Measurements from ENCODE around the gene ANKRD44. TPM values are rescaled to one million over a fixed set of nuclear protein-coding genes. Genes with fewer than 3 reads are reported as not detected.

Gene ANKRD44
- total and polyA plus RNA-seq, 4 experiments from 2014 or later: 51.5 to 248 (median 158) TPM

DNA sequence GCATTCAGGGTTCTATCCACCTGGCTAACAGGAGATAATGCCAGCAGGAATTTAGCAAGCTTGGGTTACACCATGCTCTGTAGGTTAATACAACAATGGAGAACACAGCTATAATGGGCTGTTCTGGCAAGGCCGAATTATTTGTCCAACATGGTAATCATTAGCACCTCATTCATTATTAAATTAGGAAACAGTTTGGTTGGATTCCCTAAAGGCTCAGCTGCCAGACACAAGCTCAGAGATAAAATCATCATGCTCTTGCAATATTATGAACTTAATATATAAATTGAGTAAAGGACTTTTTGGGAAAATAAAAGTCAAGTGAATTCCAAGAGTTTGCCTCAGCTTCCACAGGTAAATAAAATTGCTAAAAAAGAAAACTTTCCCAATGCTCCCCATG is 166.4 kb downstream of the ANKRD44 start:
- ChIA-PET POLR2A (ENCODE audit: partially characterized antibody) (interaction anchor here (0.8 to 2.4 kb wide), 4 partner anchors 8 to 55 kb away, joined by 4 to 20 read pairs (median 6); no protein-coding TSS in a partner anchor), CTCF (ENCODE audit: partially characterized antibody) (interaction anchor here (0.9 to 2.5 kb wide), 5 partner anchors 8 to 54 kb away, joined by 3 to 14 read pairs (median 4); no protein-coding TSS in a partner anchor)
- H3K27ac ChIP-seq (ENCODE audit: low read depth, low read length): peak overlapping the region; percentile 21
- no peak overlapping the region for H3K4me3 Mint-ChIP-seq
- no peak for DNase-seq
- no peaks in the 10 kb centered on the region for H3K9me3 ChIP-seq (ENCODE audit: control insufficient read depth in 1 of 2, low read length in 2 of 2)
- H3K9me3 Mint-ChIP-seq: peaks cover 0 to 3% (median 0%) of the 10 kb centered on the region in 8 donors
- no peaks in the 10 kb centered on the region for H3K27me3 ChIP-seq (ENCODE audit: insufficient read depth, low read length)
- peaks cover 89% of the 10 kb centered on the region for H3K4me1 ChIP-seq (ENCODE audit: insufficient read depth, low read length)
- peaks cover 15 to 42% of the 10 kb centered on the region in 2 donors for H3K36me3 Mint-ChIP-seq
- H3K4me1 Mint-ChIP-seq: peaks cover 52 to 87% (median 70%) of the 10 kb centered on the region in 4 donors
- no peak overlapping the region for H3K4me3 ChIP-seq (ENCODE audit: low read length in 2 of 2)
- peak overlapping the region in 5 of 7 donors; percentile 17 to 72 (median 48) for H3K27ac Mint-ChIP-seq
- no peaks in the 10 kb centered on the region for H3K27me3 Mint-ChIP-seq
- H3K36me3 ChIP-seq (ENCODE audit: insufficient read depth, low read length): peaks cover 6% of the 10 kb centered on the region
- intact Hi-C loops (cut with micrococcal nuclease): loop anchor here (2.0 kb wide), 1 partner anchor 13 kb away; no protein-coding TSS in a partner anchor

- Histone ChIP-seq H3K27me3 (ENCODE audit: insufficient read depth, low read length) (no peaks in the 10 kb centered on the region), H3K36me3 (ENCODE audit: insufficient read depth, low read length) (peaks cover 6% of the 10 kb centered on the region), H3K9me3 (ENCODE audit: control insufficient read depth in 1 of 2, low read length in 2 of 2) (no peaks in the 10 kb centered on the region), H3K4me1 (ENCODE audit: insufficient read depth, low read length) (peaks cover 89% of the 10 kb centered on the region), H3K4me3 (ENCODE audit: low read length in 2 of 2) (no peak overlapping the region), H3K27ac (ENCODE audit: low read depth, low read length) (no peak overlapping the region)
- ChIA-PET POLR2A (ENCODE audit: partially characterized antibody) (interaction anchor here (0.9 to 1.8 kb wide), 5 partner anchors 9 to 163 kb away, joined by 3 to 7 read pairs (median 3); no protein-coding TSS in a partner anchor), CTCF (ENCODE audit: partially characterized antibody) (interaction anchor here (0.8 to 3.9 kb wide), 7 partner anchors 10 to 165 kb away, joined by 3 to 27 read pairs (median 5); no protein-coding TSS in a partner anchor)
- Mint-ChIP-seq H3K4me1 (peaks cover 56 to 87% (median 71%) of the 10 kb centered on the region in 4 donors), H3K9me3 (peaks cover 0 to 3% (median 0%) of the 10 kb centered on the region in 8 donors), H3K27me3 (no peaks in the 10 kb centered on the region), H3K4me3 (peak overlapping the region in 5 of 8 donors; percentile 16 to 58 (median 21)), H3K27ac (peak overlapping the region; percentile 30 to 85 (median 75)), H3K36me3 (peaks cover 20 to 45% of the 10 kb centered on the region in 2 donors)
- intact Hi-C loops (cut with micrococcal nuclease): loop anchor here (1.0 kb wide), 1 partner anchor 9 kb away; no protein-coding TSS in a partner anchor
- DNase-seq: no peak
These were observed 168.7 kb downstream of the ANKRD44 start for GRCh38 chr2:197141702-197142473.

- H3K9me3 ChIP-seq (ENCODE audit: control insufficient read depth in 1 of 2, low read length in 2 of 2): no peaks in the 10 kb centered on the region
- no peak overlapping the region for H3K4me3 ChIP-seq (ENCODE audit: low read length in 2 of 2)
- Mint-ChIP-seq H3K36me3 (peaks cover 33 to 53% of the 10 kb centered on the region in 2 donors), H3K27ac (peak overlapping the region; percentile 44 to 91 (median 79)), H3K27me3 (no peaks in the 10 kb centered on the region), H3K9me3 (peaks cover 0 to 3% (median 0%) of the 10 kb centered on the region in 8 donors), H3K4me3 (peak overlapping the region in 5 of 8 donors; percentile 8 to 54 (median 31)), H3K4me1 (peaks cover 62 to 91% (median 76%) of the 10 kb centered on the region in 4 donors)
- intact Hi-C loops (cut with micrococcal nuclease): no loop called here
- H3K27ac ChIP-seq (ENCODE audit: low read depth, low read length): no peak overlapping the region
- DNase-seq: no peak
- POLR2A ChIA-PET (ENCODE audit: partially characterized antibody): interaction anchor here (1.3 kb wide), 1 partner anchor 170 kb away, joined by 4 read pairs; the partner anchor contains the start of gene ANKRD44
- CTCF ChIA-PET (ENCODE audit: partially characterized antibody): interaction anchor here (0.9 to 3.9 kb wide), 4 partner anchors 12 to 234 kb away, joined by 3 to 27 read pairs (median 3); no protein-coding TSS in a partner anchor
- peaks cover 87% of the 10 kb centered on the region for H3K4me1 ChIP-seq (ENCODE audit: insufficient read depth, low read length)
- H3K27me3 ChIP-seq (ENCODE audit: insufficient read depth, low read length): no peaks in the 10 kb centered on the region
- peaks cover 20% of the 10 kb centered on the region for H3K36me3 ChIP-seq (ENCODE audit: insufficient read depth, low read length)
These were observed 170.5 kb downstream of the ANKRD44 start for GRCh38 chr2:197140045-197140444.

DNA sequence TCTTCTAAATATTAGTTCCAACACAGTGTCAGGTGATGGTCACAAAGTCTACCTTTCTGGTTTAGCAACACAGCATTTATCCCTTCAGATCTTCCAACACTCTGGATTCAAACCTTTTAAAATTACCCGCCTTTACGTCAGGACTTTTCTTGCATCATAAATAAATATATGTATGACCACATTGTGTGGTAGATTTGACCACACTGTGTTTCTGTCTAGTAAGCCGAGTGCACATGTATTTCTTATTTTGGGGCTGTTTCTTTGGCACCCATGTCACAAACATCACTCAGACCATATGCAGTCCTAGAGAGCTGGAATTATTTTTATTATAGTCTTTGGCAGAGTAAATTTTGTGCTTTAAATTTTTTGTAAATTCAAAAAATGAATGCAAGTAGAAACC is 172.1 kb downstream of the ANKRD44 start:
- no peaks in the 10 kb centered on the region for H3K9me3 ChIP-seq (ENCODE audit: control insufficient read depth in 1 of 2, low read length in 2 of 2)
- no peak overlapping the region for H3K4me3 ChIP-seq (ENCODE audit: low read length in 2 of 2)
- Mint-ChIP-seq H3K27me3 (no peaks in the 10 kb centered on the region), H3K9me3 (no peaks in the 10 kb centered on the region), H3K36me3 (peaks cover 45 to 53% of the 10 kb centered on the region in 2 donors), H3K4me3 (peak overlapping the region in 5 of 8 donors; percentile 50 to 64 (median 56)), H3K27ac (peak overlapping the region in 6 of 7 donors; percentile 1 to 88 (median 64)), H3K4me1 (peaks cover 64 to 91% (median 76%) of the 10 kb centered on the region in 4 donors)
- peaks cover 85% of the 10 kb centered on the region for H3K4me1 ChIP-seq (ENCODE audit: insufficient read depth, low read length)
- intact Hi-C loops (cut with micrococcal nuclease): loop anchor here (5.0 kb wide), 1 partner anchor 189 kb away; no protein-coding TSS in a partner anchor
- no peaks in the 10 kb centered on the region for H3K27me3 ChIP-seq (ENCODE audit: insufficient read depth, low read length)
- no peak for DNase-seq
- H3K36me3 ChIP-seq (ENCODE audit: insufficient read depth, low read length): peaks cover 21% of the 10 kb centered on the region
- no peak overlapping the region for H3K27ac ChIP-seq (ENCODE audit: low read depth, low read length)
- ChIA-PET POLR2A (ENCODE audit: partially characterized antibody) (interaction anchor here (0.9 to 3.8 kb wide), 3 partner anchors 16 to 44 kb away, joined by 3 to 19 read pairs (median 3); no protein-coding TSS in a partner anchor), CTCF (ENCODE audit: partially characterized antibody) (no interaction called here)

DNA sequence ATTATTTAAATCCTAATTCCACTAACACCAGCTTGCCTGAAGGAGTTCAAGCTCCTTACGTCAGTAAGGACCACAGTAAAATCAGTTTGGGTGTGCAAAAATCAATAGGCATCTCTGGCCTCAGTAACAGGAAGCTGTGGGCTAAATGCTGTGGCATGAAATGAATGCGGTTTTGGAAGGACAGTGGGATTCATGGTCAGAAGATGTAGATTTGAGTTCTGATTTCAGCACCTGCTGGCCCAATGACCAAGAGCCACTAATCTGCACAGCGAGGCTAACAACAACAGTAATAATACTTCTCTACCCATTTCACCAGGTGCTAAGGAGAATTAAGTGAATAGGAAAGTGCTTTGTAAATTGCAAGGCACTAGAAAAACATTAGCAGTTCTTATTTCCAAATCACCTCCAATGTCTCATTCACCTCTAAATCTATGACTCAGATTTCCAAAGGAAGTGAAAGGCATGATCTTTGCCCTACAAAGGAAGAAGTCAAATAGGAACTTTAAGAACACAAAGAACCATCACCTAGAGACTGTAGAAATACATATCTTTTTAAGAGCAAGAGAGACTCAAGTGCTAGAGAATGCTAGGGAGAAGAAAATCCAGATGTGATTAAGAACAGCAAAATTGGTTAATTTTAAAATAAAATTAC is 172.6 kb downstream of the ANKRD44 start:
- H3K9me3 Mint-ChIP-seq: no peaks in the 10 kb centered on the region
- ChIA-PET CTCF (ENCODE audit: partially characterized antibody) (interaction anchor here (1.1 to 6.1 kb wide), 7 partner anchors 11 to 46 kb away, joined by 3 to 44 read pairs (median 6); no protein-coding TSS in a partner anchor), POLR2A (ENCODE audit: partially characterized antibody) (interaction anchor here (0.6 to 4.2 kb wide), 9 partner anchors 7 to 171 kb away, joined by 3 to 20 read pairs (median 4); no protein-coding TSS in a partner anchor)
- H3K9me3 ChIP-seq (ENCODE audit: control insufficient read depth in 1 of 2, low read length in 2 of 2): no peaks in the 10 kb centered on the region
- no peak for DNase-seq
- peaks cover 90% of the 10 kb centered on the region for H3K4me1 ChIP-seq (ENCODE audit: insufficient read depth, low read length)
- intact Hi-C loops (cut with micrococcal nuclease): loop anchor here (1.0 to 5.0 kb wide), 2 partner anchors 7 to 189 kb away; no protein-coding TSS in a partner anchor
- H3K27ac ChIP-seq (ENCODE audit: low read depth, low read length): peak overlapping the region; percentile 6
- H3K27ac Mint-ChIP-seq: peak overlapping the region; percentile 30 to 88 (median 80)
- H3K36me3 ChIP-seq (ENCODE audit: insufficient read depth, low read length): peaks cover 21% of the 10 kb centered on the region
- H3K4me3 ChIP-seq (ENCODE audit: low read length in 2 of 2): no peak overlapping the region
- peak overlapping the region in 7 of 8 donors; percentile 27 to 64 (median 50) for H3K4me3 Mint-ChIP-seq
- H3K4me1 Mint-ChIP-seq: peaks cover 69 to 96% (median 82%) of the 10 kb centered on the region in 4 donors
- no peaks in the 10 kb centered on the region for H3K27me3 Mint-ChIP-seq
- peaks cover 50 to 58% of the 10 kb centered on the region in 2 donors for H3K36me3 Mint-ChIP-seq
- no peaks in the 10 kb centered on the region for H3K27me3 ChIP-seq (ENCODE audit: insufficient read depth, low read length)

DNA sequence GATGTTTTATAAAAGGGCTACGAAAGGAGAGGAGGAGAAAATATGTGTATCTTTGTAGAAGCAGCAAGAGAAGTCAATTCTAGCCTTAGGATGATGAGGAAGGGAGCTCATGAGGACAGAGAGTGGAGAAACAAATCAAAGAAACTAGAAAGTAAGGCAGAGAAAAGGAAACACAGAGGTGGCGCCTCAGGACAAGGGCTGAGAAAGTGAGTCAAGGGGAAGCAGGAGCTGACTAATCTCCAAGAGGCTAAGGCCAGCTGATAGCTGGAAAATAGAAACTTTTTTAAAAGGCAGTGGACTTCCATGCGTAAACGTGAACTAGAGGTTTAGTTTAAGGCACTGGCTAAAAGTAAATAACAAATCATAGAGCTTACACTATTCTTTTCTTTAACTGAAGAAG is 173.3 kb downstream of the ANKRD44 start:
- POLR2A ChIA-PET (ENCODE audit: partially characterized antibody): interaction anchor here (0.6 to 4.2 kb wide), 9 partner anchors 8 to 171 kb away, joined by 3 to 20 read pairs (median 4); no protein-coding TSS in a partner anchor
- Mint-ChIP-seq H3K27me3 (no peaks in the 10 kb centered on the region), H3K27ac (peak overlapping the region; percentile 71 to 88 (median 85)), H3K4me3 (peak overlapping the region in 5 of 8 donors; percentile 35 to 77 (median 54)), H3K4me1 (peaks cover 73 to 96% (median 84%) of the 10 kb centered on the region in 4 donors), H3K9me3 (no peaks in the 10 kb centered on the region), H3K36me3 (peaks cover 53 to 64% of the 10 kb centered on the region in 2 donors)
- H3K9me3 ChIP-seq (ENCODE audit: control insufficient read depth in 1 of 2, low read length in 2 of 2): no peaks in the 10 kb centered on the region
- H3K4me3 ChIP-seq (ENCODE audit: low read length in 2 of 2): no peak overlapping the region
- H3K4me1 ChIP-seq (ENCODE audit: insufficient read depth, low read length): peaks cover 92% of the 10 kb centered on the region
- CTCF ChIA-PET (ENCODE audit: partially characterized antibody): interaction anchor here (1.0 to 6.1 kb wide), 8 partner anchors 10 to 47 kb away, joined by 3 to 44 read pairs (median 6); no protein-coding TSS in a partner anchor
- H3K36me3 ChIP-seq (ENCODE audit: insufficient read depth, low read length): peaks cover 21% of the 10 kb centered on the region
- H3K27ac ChIP-seq (ENCODE audit: low read depth, low read length): peak overlapping the region; percentile 6
- no peak for DNase-seq
- no peaks in the 10 kb centered on the region for H3K27me3 ChIP-seq (ENCODE audit: insufficient read depth, low read length)
- intact Hi-C loops (cut with micrococcal nuclease): loop anchor here (1.0 to 5.0 kb wide), 2 partner anchors 8 to 190 kb away; no protein-coding TSS in a partner anchor

Data from CD4-positive, alpha-beta memory T cell (primary cell).